Coronary artery (tissue), 2 donors: ENCODE data around the gene PDE6G.
A peak's percentile ranks its signal among the peaks of the same experiment; 100 is the strongest.

ENCODE experiments used
- DNase-seq: peaks from one replicate; pipeline ENCODE4 v3.0.0-alpha.2; 2017; ENCODE audit warnings: low spot score
- H3K27ac ChIP-seq, 2 donors: fragments of 200-600 bp; sonication (generic); one replicate each; pipeline ENCODE4 v1.5.1; 2016 to 2019
- H3K4me3 ChIP-seq: fragments of 200-600 bp; sonication (generic); 2 replicates; pipeline ENCODE4 v1.5.1; 2016; ENCODE audit warnings: mild to moderate bottlenecking, moderate library complexity
- CTCF ChIP-seq: fragments of 200-600 bp; sonication (generic); IDR thresholded peaks from one replicate; pipeline ENCODE4 v1.5.1; 2019; ENCODE audit warnings: antibody characterized with exemption

PDE6G gene

GRCh38 chr17:81656118-81656743 lies at the start of gene PDE6G:
TSS of gene PDE6G (minus strand) at chr17:81656542. CDS start at chr17:81653305, 3,237 bp downstream.
- no peak for DNase-seq
- no peak within 1 kb of the TSS for H3K27ac ChIP-seq
- TF ChIP-seq CTCF = no peak
- no peak within 1 kb of the TSS for H3K4me3 ChIP-seq

DNA sequence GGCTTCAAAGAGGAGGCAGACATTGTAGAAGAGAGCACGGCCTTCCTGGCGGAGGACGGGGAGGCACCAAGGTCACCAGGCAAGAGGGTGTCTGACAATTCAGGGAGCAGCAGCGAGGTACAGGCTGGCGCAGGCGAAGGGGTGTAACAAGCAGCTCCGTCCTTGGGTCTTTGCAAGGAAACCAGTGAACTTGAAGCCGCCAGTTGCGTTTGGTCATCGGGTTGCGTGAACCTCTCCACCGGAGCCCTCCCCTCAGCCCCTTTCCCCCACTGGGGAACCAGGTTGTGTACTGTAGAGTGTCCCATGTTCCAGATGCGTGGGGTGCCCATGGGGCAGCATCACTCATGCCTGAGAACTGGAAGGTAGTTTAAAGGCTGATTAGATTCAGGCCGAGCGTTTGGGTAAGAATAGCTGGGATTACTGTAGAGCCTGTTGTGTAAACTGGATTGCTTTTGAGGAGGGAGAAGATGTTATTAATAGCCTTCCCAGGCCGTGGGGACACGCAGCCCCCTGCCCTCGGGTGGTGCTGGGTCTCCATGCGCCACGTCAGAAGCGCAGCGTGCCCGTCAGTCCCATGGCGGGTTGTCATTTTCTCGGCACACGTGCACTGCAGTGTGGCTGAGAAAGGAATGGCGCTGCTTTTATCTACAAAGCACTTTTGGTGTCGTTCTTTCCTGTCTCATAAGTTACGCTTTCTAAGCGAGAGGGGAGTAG lies 49.3 kb upstream of the PDE6G start:
- DNase-seq = no peak
- no peak for TF ChIP-seq CTCF
- H3K4me3 ChIP-seq = no peak overlapping the region
- no peak overlapping the region for H3K27ac ChIP-seq

DNA sequence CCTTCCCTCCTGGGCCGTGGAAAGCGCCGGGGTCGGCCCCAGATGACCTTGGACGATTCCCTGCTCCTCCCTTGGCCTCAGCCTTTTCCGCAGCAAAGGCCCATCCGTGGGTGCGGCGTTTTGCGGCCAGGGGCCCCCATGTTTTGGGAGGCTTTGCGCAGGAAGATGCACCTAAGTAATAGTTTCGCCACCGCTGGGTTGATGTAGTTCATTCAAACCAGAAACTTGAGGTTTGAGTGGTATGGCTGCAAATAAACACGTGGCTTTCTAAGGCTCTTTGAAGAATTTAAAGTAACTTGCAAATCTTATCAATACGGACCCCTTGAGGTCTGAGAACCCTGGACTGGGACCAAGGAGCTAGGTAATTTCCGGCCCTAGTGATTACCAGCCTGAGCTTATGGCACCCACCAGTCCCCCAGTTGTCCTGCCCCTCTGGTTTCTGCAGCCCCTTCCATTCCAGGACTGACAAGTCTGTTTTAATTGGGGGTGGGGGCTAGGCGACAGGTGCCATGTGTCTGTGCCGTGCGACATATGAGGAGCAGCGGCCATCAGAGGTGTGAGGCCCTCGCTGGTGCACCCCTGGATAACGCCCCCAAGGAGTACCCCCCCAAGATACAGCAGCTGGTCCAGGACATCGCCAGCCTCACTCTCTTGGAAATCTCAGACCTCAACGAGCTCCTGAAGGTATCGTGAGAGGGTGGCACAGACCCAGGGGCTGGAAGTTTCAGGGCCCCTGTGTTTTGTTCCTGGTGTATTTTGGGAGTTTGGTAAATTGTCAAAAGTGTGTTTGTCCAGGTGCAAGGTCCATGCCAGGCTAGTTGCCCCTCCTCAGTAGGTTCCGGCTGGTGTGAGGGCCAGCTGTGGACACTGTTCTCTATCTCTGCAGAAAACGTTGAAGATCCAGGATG lies 47.7 kb upstream of the PDE6G start:
- peak overlapping the region; percentile 87 to 93 for H3K27ac ChIP-seq
- TF ChIP-seq CTCF = no peak
- peak overlapping the region; percentile 80 for H3K4me3 ChIP-seq
- DNase-seq = no peak

DNA sequence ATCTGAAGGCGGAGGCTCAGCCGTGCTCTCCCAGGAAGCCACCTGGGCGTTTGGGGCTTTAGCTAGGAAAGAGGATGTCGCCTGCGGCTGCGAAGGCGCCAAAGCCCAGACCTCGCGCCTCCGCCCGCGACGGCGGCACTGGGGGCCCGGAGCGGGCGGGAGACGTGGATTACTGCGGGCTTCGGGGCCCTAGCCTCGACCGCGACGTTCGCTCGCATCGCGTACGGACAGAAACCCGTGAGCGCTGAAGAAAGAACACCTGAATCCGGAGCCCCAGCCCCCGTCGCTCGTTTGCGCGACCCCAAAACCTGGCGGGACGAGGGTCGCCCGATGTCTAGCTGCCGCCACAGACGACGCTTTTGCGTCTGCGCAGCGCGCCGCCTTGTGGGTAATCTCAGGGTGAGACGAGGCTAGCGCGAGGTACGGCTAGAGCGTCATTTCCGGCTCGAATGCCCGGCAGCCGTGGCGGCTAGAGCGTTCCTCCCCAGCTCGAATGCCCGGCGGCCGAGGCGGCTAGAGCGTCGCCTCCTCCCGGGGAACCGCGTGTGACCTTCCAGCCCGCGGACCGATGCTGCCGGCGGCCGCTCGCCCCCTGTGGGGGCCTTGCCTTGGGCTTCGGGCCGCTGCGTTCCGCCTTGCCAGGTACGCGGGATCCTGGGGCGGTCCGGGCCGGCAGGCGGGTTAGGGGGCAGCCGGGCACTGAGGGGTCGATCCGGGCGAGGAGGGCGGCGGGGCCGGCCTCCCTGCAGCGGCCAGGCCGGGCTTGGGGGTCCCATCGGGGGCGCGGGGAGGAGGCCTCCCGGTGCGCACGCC lies 46.8 kb upstream of the PDE6G start, which contains the start of gene MRPL12:
TSS of gene MRPL12 (plus strand) at position 434 of the 813 bp plus-strand sequence. CDS start at position 569, 135 bp downstream.
- peak; percentile 91 for DNase-seq
- Histone ChIP-seq H3K4me3 (peak within 1 kb of the TSS; percentile 80), H3K27ac (peak within 1 kb of the TSS; percentile 87 to 93)
- TF ChIP-seq CTCF = no peak

DNA sequence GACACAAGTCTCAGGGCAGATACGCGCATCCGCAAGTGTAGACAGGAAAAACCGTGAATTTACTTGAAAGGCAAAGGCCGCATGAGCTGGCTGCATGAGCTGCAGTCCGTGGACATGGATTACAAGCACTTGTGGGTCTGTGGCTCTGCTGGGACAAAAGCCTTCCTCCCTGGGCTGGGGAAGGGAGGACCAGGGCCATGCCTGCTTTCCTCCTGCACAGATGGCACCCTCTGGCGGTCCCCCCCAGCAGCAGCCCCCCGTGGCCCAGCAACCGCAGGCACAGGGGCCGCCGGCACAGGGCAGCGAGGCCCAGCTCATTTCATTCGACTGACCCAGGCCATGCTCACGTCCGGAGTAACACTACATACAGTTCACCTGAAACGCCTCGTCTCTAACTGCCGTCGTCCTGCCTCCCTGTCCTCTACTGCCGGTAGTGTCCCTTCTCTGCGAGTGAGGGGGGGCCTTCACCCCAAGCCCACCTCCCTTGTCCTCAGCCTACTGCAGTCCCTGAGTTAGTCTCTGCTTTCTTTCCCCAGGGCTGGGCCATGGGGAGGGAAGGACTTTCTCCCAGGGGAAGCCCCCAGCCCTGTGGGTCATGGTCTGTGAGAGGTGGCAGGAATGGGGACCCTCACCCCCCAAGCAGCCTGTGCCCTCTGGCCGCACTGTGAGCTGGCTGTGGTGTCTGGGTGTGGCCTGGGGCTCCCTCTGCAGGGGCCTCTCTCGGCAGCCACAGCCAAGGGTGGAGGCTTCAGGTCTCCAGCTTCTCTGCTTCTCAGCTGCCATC lies 45.1 kb upstream of the PDE6G start:
- Histone ChIP-seq H3K4me3 (peak overlapping the region; percentile 80), H3K27ac (no peak overlapping the region)
- no peak for DNase-seq
- no peak for TF ChIP-seq CTCF
